ENCODE results near the gene C12orf57.

The C12orf57 gene

DNA sequence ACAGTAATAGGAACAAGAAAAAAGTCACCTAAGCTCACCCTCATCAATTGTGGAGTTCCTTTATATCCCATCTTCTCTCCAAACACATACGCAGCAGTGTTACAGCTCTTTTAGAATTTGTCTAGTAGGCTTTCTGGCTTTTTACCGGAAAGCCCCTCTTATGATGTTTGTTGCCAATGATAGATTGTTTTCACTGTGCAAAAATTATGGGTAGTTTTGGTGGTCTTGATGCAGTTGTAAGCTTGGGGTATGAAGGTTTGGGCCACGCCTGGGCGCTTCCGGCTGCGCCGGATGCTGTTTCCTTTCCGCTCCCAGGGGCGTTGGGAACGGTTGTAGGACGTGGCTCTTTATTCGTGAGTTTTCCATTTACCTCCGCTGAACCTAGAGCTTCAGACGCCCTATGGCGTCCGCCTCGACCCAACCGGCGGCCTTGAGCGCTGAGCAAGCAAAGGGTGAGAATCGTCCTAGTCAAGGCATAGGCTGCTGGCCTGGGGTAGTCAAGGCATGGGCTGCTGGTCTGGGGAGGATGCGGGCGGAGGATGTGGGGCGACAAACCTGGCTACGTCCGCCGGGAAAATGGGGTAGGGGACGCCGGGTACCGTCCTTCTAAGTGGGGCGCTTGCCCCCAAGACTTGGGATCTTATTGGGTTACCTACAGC is at the start of gene C12orf57, which contains the start of gene RNU7-1:
Gene C12orf57, plus strand, starts transcription at position 301 of the 659 bp plus-strand sequence. Its CDS starts 100 bp downstream, at position 401.
Gene RNU7-1, plus strand, starts transcription at position 95 of the 659 bp plus-strand sequence.
- peak within 1 kb of the TSS; percentile 100 for H3K27ac ChIP-seq
- TF ChIP-seq CTCF (IDR thresholded peaks at IDR 0.05): no peak
- no peak for TF ChIP-seq ZFX (IDR thresholded peaks at IDR 0.05; ENCODE audit: borderline replicate concordance)

- no peak overlapping the region for H3K27ac ChIP-seq
- no peak for TF ChIP-seq CTCF (IDR thresholded peaks at IDR 0.05)
- TF ChIP-seq ZFX (IDR thresholded peaks at IDR 0.05; ENCODE audit: borderline replicate concordance): no peak
Observed at GRCh38 chr12:6894321-6894720, 49.5 kb upstream of the C12orf57 start.

DNA sequence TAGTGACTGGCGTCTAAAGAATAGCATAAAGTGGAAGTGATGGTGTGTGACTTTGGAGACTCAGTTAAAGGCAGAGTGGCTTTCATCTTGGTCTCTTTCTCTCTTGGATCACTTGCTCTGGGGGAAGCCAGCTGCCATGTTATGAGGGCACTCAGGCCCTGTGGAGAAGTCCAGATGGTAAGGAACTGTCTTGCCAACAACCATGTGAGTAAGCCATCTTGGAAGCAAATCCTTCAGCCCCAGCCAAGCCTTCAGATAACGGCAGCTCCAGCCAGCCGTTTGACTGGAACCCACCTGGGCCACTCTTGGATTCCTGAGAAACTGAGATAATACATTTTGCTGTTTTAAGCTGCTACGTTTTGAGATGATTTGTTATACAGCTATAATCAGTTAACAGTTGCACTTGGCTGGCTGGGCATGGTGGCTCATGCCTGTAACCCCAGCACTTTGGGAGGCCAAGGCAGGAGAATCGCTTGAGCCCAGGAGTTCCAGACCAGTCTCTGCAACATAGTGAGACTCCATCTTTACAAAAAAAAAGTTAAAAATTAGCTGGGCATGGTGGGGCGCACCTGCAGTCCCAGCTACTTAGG is 46.9 kb upstream of the C12orf57 start:
- TF ChIP-seq ZFX (IDR thresholded peaks at IDR 0.05; ENCODE audit: borderline replicate concordance): no peak
- TF ChIP-seq CTCF (IDR thresholded peaks at IDR 0.05): no peak
- no peak overlapping the region for H3K27ac ChIP-seq

DNA sequence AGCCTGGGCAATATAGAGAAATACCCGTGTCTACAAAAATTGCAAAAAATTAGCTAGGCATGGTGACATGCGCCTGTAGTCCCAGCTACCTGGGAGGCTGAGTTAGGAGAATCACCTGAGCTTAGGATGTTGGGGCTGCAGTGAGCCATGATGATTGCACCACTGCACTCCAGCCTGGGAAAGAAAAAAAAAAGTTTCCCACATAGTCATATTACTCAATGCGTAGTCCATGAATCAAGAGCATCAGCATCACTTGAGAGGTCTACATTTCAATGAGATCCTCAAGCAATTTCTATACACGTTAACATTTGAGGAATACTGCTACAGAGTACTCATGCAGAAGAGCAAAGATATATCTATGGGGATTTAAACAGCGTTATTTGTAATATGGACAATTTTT is 44.4 kb upstream of the C12orf57 start:
- no peak for TF ChIP-seq ZFX (IDR thresholded peaks at IDR 0.05; ENCODE audit: borderline replicate concordance)
- TF ChIP-seq CTCF (IDR thresholded peaks at IDR 0.05): no peak
- H3K27ac ChIP-seq: peak overlapping the region; percentile 77

- peak overlapping the region; percentile 77 for H3K27ac ChIP-seq
- no peak for TF ChIP-seq CTCF (IDR thresholded peaks at IDR 0.05)
- no peak for TF ChIP-seq ZFX (IDR thresholded peaks at IDR 0.05; ENCODE audit: borderline replicate concordance)
Observed at GRCh38 chr12:6899837-6900519, 43.8 kb upstream of the C12orf57 start.

DNA sequence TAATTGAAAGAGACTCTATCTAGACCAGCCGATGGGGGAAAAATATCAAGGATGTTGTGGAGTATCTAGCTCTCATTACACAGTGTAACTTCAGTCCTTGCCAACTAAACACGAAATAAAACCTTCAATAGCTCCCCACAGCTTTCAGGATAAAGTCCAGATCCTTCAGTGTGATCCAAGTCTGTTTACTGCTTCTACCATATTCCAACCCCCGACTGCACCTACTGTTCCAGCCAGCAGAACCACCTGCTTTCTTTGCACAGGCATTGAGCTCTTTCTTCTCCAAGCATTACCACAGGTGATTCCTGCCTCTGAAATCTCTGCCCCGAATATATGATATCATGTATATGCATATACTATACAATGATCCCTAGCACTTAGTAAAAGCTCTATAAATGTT is 41.4 kb upstream of the C12orf57 start:
- TF ChIP-seq ZFX (IDR thresholded peaks at IDR 0.05; ENCODE audit: borderline replicate concordance): no peak
- TF ChIP-seq CTCF (IDR thresholded peaks at IDR 0.05): no peak
- H3K27ac ChIP-seq: no peak overlapping the region

DNA sequence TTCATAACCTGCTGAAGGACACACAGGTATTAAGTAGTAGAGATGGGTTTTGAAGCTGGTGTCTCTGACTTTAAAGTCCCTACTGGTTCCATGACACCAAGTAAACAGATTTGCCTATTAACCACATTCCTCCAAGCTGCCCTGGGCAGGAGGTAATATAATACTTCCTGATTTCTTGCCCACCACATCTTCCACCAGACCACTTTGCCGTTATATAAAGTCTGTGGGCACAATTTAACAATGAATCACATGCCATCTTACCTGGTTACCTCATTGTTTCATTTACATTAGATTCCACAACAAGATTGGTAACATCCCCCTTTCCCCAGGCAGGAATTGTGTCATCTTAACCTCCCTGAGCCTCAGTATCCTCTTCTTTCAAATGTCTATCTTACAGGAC is 40.1 kb upstream of the C12orf57 start:
- TF ChIP-seq CTCF (IDR thresholded peaks at IDR 0.05) (no peak), ZFX (IDR thresholded peaks at IDR 0.05; ENCODE audit: borderline replicate concordance) (no peak)
- peak overlapping the region; percentile 77 for H3K27ac ChIP-seq
